ENCODE results near the gene EXOG.

DNA sequence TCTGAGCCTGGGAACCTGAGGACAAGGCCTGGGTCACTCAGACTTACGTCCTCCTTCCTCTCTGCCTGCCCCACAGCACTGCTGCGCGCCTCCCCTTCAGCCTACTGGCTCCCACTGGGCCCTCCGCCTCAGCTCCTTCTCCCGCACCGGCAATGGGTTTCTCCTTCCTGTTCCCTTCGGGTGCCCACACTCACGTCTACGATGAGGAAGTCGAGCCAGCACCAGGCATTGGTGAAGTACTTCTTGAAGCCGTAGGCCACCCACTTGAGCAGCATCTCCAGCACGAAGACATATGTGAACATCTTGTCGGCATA is 70.0 kb downstream of the EXOG start:
- TF ChIP-seq, protein P1, sequence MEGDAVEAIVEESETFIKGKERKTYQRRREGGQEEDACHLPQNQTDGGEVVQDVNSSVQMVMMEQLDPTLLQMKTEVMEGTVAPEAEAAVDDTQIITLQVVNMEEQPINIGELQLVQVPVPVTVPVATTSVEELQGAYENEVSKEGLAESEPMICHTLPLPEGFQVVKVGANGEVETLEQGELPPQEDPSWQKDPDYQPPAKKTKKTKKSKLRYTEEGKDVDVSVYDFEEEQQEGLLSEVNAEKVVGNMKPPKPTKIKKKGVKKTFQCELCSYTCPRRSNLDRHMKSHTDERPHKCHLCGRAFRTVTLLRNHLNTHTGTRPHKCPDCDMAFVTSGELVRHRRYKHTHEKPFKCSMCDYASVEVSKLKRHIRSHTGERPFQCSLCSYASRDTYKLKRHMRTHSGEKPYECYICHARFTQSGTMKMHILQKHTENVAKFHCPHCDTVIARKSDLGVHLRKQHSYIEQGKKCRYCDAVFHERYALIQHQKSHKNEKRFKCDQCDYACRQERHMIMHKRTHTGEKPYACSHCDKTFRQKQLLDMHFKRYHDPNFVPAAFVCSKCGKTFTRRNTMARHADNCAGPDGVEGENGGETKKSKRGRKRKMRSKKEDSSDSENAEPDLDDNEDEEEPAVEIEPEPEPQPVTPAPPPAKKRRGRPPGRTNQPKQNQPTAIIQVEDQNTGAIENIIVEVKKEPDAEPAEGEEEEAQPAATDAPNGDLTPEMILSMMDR (IDR thresholded peaks at IDR 0.05; ENCODE audit: low read depth, low read length) = no peak
- no peak for TF ChIP-seq EZH2phosphoT487 (IDR thresholded peaks at IDR 0.05; ENCODE audit: low read depth)
